GM12878 (cell line): ENCODE data around the gene MOB2. TPM values are rescaled to one million over a fixed set of nuclear protein-coding genes. Genes with fewer than 3 reads are reported as not detected.

Experiments
- ATAC-seq: fragments of 200-7000 bp; cut with Tn5 transposase; 3 replicates; pipeline ENCODE4 v1.9.1; 2020; ENCODE audit warnings: mild to moderate bottlenecking, moderate library complexity
- BruUV-seq: library from RNA; stranded (reverse); fragments of 400-500 nt; replicated peaks from 2 replicates; lab custom pipeline; 2021; lab: Mats Ljungman, UMichigan
- CTCF ChIA-PET: fragments of 300-600 bp; sonication (Branson Sonifier 250); formaldehyde crosslinking; extraction: SDS; loops from one replicate; lab custom pipeline; 2021; ENCODE audit warnings: inconsistent platforms; lab: Yijun Ruan, JAX
- POLR2A ChIA-PET: fragments of 350-600 bp; formaldehyde crosslinking; extraction: SDS; loops from one replicate; lab custom pipeline; 2021; ENCODE audit warnings: inconsistent platforms; lab: Charles Lee
- RAD21 ChIA-PET: fragments of 300-600 bp; sonication (Branson Sonifier 250); formaldehyde crosslinking; loops from one replicate; lab custom pipeline; 2023; ENCODE audit warnings: antibody characterized with exemption; ENCODE audit not compliant: unreplicated experiment; lab: Charles Lee
- SMC1A ChIA-PET: fragments of 300-600 bp; sonication (Branson Sonifier 250); formaldehyde crosslinking; loops from one replicate; lab custom pipeline; 2023; ENCODE audit not compliant: unreplicated experiment, uncharacterized antibody; lab: Charles Lee
- DNase-seq: peaks from one replicate; pipeline ENCODE4 v3.0.0-alpha.2; 2011; ENCODE audit warnings: low read depth, low spot score
- FAIRE-seq: peaks from 3 replicates; lab custom pipeline; 2011; peaks lifted over from hg19 to GRCh38; lab: Jason Lieb, UNC
- H2AFZ ChIP-seq: 2 replicates; pipeline ENCODE4 v1.6.0; 2011; ENCODE audit warnings: low read depth, low read length, control low read depth; ENCODE audit not compliant: control insufficient read depth
- H3K27ac ChIP-seq: 2 replicates; pipeline ENCODE4 v1.5.1; 2011; ENCODE audit warnings: control low read depth; ENCODE audit not compliant: control insufficient read depth, insufficient read depth
- H3K27me3 ChIP-seq, 2 experiments: replicated peaks in 1 of 2; 2 replicates each; pipeline versions ENCODE4 v1.6.0 to v1.6.1; 2011; ENCODE audit warnings: low read length in 1 of 2; ENCODE audit not compliant: control insufficient read depth in 2 of 2, insufficient read depth in 2 of 2
- H3K36me3 ChIP-seq, 2 experiments: 2 replicates each; pipeline ENCODE4 v1.5.1; 2011; ENCODE audit warnings: low read length in 1 of 2; ENCODE audit not compliant: control insufficient read depth in 2 of 2, insufficient read depth in 2 of 2
- H3K4me1 ChIP-seq: 2 replicates; pipeline ENCODE4 v1.6.1; 2011; ENCODE audit warnings: mild to moderate bottlenecking, low read length, moderate library complexity, mixed read lengths; ENCODE audit not compliant: control insufficient read depth, insufficient read depth
- H3K4me2 ChIP-seq: 2 replicates; pipeline ENCODE4 v1.6.0; 2011; ENCODE audit warnings: control low read depth; ENCODE audit not compliant: control insufficient read depth, insufficient read depth
- H3K4me3 ChIP-seq: fragments of 200-600 bp; sonication (generic); 2 replicates; pipeline ENCODE4 v1.5.1; 2016
- H3K79me2 ChIP-seq: 2 replicates; pipeline ENCODE4 v1.6.0; 2011; ENCODE audit warnings: low read length; ENCODE audit not compliant: control insufficient read depth, insufficient read depth
- H3K9ac ChIP-seq: 2 replicates; pipeline ENCODE4 v1.8.0; 2011; ENCODE audit warnings: low read length, control low read depth, mixed read lengths; ENCODE audit not compliant: control insufficient read depth, insufficient read depth
- H3K9me3 ChIP-seq: replicated peaks from 3 replicates; pipeline ENCODE4 v1.5.1; 2011; ENCODE audit warnings: mild to moderate bottlenecking, low read length; ENCODE audit not compliant: control insufficient read depth, insufficient read depth
- H4K20me1 ChIP-seq: 2 replicates; pipeline ENCODE4 v1.6.0; 2011; ENCODE audit not compliant: control insufficient read depth, insufficient read depth
- ASH2L ChIP-seq: fragments of 300-600, 200-600 bp; sonication (generic); IDR thresholded peaks from 2 replicates; pipeline ENCODE4 v1.6.1; 2017; ENCODE audit warnings: low read depth, mild to moderate bottlenecking, borderline replicate concordance
- ATF2 ChIP-seq: IDR thresholded peaks from 2 replicates; pipeline ENCODE4 v1.6.1; 2012; ENCODE audit warnings: low read length, inconsistent platforms
- CHD2 ChIP-seq: IDR thresholded peaks from 2 replicates; pipeline ENCODE4 v1.6.1; 2011; ENCODE audit warnings: low read depth, low read length, improper control_type of control experiment, borderline replicate concordance
- E4F1 ChIP-seq: fragments of 450-650 bp; IDR thresholded peaks from 2 replicates; pipeline ENCODE4 v1.6.1; 2018; ENCODE audit warnings: borderline replicate concordance, mild to moderate bottlenecking; ENCODE audit not compliant: partially characterized antibody
- FOXM1 ChIP-seq: IDR thresholded peaks from 2 replicates; pipeline ENCODE4 v1.6.1; 2012; ENCODE audit warnings: low read depth, mild to moderate bottlenecking, inconsistent platforms, low read length, moderate library complexity
- IRF4 ChIP-seq: IDR thresholded peaks from 2 replicates; pipeline ENCODE4 v1.6.1; 2011; ENCODE audit warnings: low read depth, low read length
- MYB ChIP-seq: fragments of 150-350 bp; IDR thresholded peaks from 2 replicates; pipeline ENCODE4 v1.6.1; 2014; ENCODE audit warnings: mild to moderate bottlenecking, low read depth, low read length, borderline replicate concordance
- SMC3 ChIP-seq: IDR thresholded peaks from 2 replicates; pipeline ENCODE4 v1.6.1; 2011; ENCODE audit warnings: low read length, improper control_type of control experiment, borderline replicate concordance
- TARDBP ChIP-seq: IDR thresholded peaks from 2 replicates; pipeline ENCODE4 v1.6.1; 2016; ENCODE audit warnings: borderline replicate concordance
- ZBED1 ChIP-seq: IDR thresholded peaks from 2 replicates; pipeline ENCODE4 v1.6.1; 2016; ENCODE audit warnings: borderline replicate concordance
- ZBTB33 ChIP-seq: fragments of 450-650 bp; IDR thresholded peaks from 2 replicates; pipeline ENCODE4 v1.6.1; 2017; ENCODE audit warnings: mild to moderate bottlenecking
- ZNF207 ChIP-seq: fragments of 450-650 bp; IDR thresholded peaks from 2 replicates; pipeline ENCODE4 v1.6.1; 2014; ENCODE audit warnings: antibody characterized with exemption, mild to moderate bottlenecking, borderline replicate concordance
- WGBS: methylation state at CpG from one replicate; pipeline ENCODE4 v1.1.6; 2016; ENCODE audit warnings: low lambda C conversion rate; ENCODE audit not compliant: insufficient replicate concordance, insufficient coverage; ENCODE audit errors: missing lambda C conversion rate; 5-methylcytosine and 5-hydroxymethylcytosine counted together
- in situ Hi-C: fragments of 300-500 bp; cut with MboI; formaldehyde crosslinking; loops from 9 replicates; pipeline ENCODE4 v1.14.3; 2018; ENCODE audit warnings: mixed read lengths
- intact Hi-C: fragments of 100-400 bp; cut with micrococcal nuclease; formaldehyde crosslinking; loops from one replicate; pipeline ENCODE4 v1.14.2; 2022; ENCODE audit not compliant: unreplicated experiment
- polyA plus RNA-seq, 11 experiments: library from polyadenylated mRNA; depleted of rRNA in 4 of 11; unstranded in 6 of 11; stranded (reverse) in 5 of 11; fragments of >200 nt; fragmentation: Nextera tagmentation in 4 of 11; fragmentation: Illumina TruSeq in 1 of 11; extraction: Ambion mirVana in 4 of 11; extraction: Trizol in 1 of 11; gene quantifications; 1 replicate in 1 of 11; 2 replicates in 10 of 11; pipeline versions ENCODE4 v1.2.1 to v1.2.3, GENCODE V29; 2011 to 2016; ENCODE audit warnings: inconsistent platforms in 2 of 11, missing spikeins in 2 of 11, low read depth in 1 of 11
- total RNA-seq, 4 experiments: library from RNA; depleted of rRNA in 3 of 4; stranded (reverse); fragments of >200 nt in 3 of 4; fragmentation: Illumina TruSeq in 1 of 4; extraction: Trizol in 1 of 4; gene quantifications; 2 replicates each; pipeline versions ENCODE4 v1.2.1 to v1.2.3, GENCODE V29; 2013 to 2021

Gene MOB2
- total and polyA plus RNA-seq, 10 of the 15 experiments (the other 5 are each of a cell fraction or from before 2014, with no cell fraction given) = 0.10 to 34.6 (median 15.5) TPM

GRCh38 chr11:1436468-1437039 is 50.0 kb downstream of the MOB2 start (continued):
- TF ChIP-seq ZBTB33 = no peak
- no peak for TF ChIP-seq ZNF207

- ChIA-PET CTCF (interaction anchor here (0.7 kb wide), 1 partner anchor 139 kb away, joined by 3 read pairs; no protein-coding TSS in a partner anchor), SMC1A (no interaction called here), RAD21 (no interaction called here), POLR2A (no interaction called here)
- in situ Hi-C loops = no loop called here
- Histone ChIP-seq H3K4me1 (no peaks in the 10 kb centered on the region), H3K9me3 (no peaks in the 10 kb centered on the region), H2AFZ (no peak overlapping the region), H3K36me3 (no peaks in the 10 kb centered on the region), H3K27ac (no peak overlapping the region), H3K4me2 (no peak overlapping the region), H3K27me3 (no peaks in the 10 kb centered on the region), H3K4me3 (no peak overlapping the region), H4K20me1 (no peaks in the 10 kb centered on the region), H3K9ac (no peak overlapping the region), H3K79me2 (no peaks in the 10 kb centered on the region)
- DNase-seq (no peak), ATAC-seq (peak; percentile 21; the same call in 2 of the 3 replicates), FAIRE-seq (no peak)
- no TSS peak for BruUV-seq
- intact Hi-C loops = no loop called here
- no peak for TF ChIP-seq MYB
- no peak for TF ChIP-seq ASH2L
- no peak for TF ChIP-seq FOXM1
- no peak for TF ChIP-seq ZBED1
- TF ChIP-seq TARDBP = no peak
- TF ChIP-seq SMC3 = no peak
- no peak for TF ChIP-seq IRF4
- TF ChIP-seq ATF2 = no peak
- TF ChIP-seq E4F1 = no peak
- TF ChIP-seq CHD2 = no peak
- 45% methylated on average over 12 of the region's 29 CpGs for WGBS
Measured at GRCh38 chr11:1435820-1436467, 50.6 kb downstream of the MOB2 start.
